Left ventricle myocardium inferior (tissue), 1 donor: Measurements from ENCODE around the gene SCN2A. TPM values are rescaled to one million over a fixed set of nuclear protein-coding genes. Genes with fewer than 3 reads are reported as not detected.

Source experiments
- DNase-seq: peaks from one replicate; pipeline ENCODE4 v3.0.0-alpha.2; 2020
- H3K27ac ChIP-seq: fragments of 200-600 bp; replicated peaks from 2 replicates; pipeline ENCODE4 v1.8.0; 2021
- H3K27me3 ChIP-seq: fragments of 200-600 bp; 2 replicates; pipeline ENCODE4 v1.8.0; 2021; ENCODE audit warnings: low read depth
- H3K36me3 ChIP-seq: fragments of 200-600 bp; 2 replicates; pipeline ENCODE4 v1.8.0; 2021
- H3K4me1 ChIP-seq: fragments of 200-600 bp; 2 replicates; pipeline ENCODE4 v1.8.0; 2021
- H3K4me3 ChIP-seq: fragments of 200-600 bp; 2 replicates; pipeline ENCODE4 v1.8.0; 2021; ENCODE audit warnings: mild to moderate bottlenecking, moderate library complexity
- H3K9me3 ChIP-seq: fragments of 200-600 bp; replicated peaks from 2 replicates; pipeline ENCODE4 v1.8.0; 2021
- CTCF ChIP-seq: fragments of 200-600 bp; IDR thresholded peaks from 2 replicates; pipeline ENCODE4 v1.8.0; 2021; ENCODE audit warnings: antibody characterized with exemption, mild to moderate bottlenecking, borderline replicate concordance
- intact Hi-C: fragments of 100-400 bp; cut with micrococcal nuclease; formaldehyde crosslinking; loops from one replicate; pipeline ENCODE4 v1.11.0; 2022
- total RNA-seq: library from RNA; stranded (reverse); fragmentation: NEBNext Ultra II Directional; extraction: Animal tissue kit (Norgen Biotek cat#: 25700); gene quantifications from one replicate; pipeline ENCODE4 v1.2.1, GENCODE V29; 2021
- donor health status: DM: no; HTN: yes; CAD: no; lungs with severe emphysema.

The SCN2A gene
- total RNA-seq, 1 donor from 2014 or later: 0.08 TPM

- TF ChIP-seq CTCF: no peak
- Histone ChIP-seq H3K4me1 (peaks cover 16% of the 10 kb centered on the region), H3K9me3 (no peaks in the 10 kb centered on the region), H3K36me3 (no peaks in the 10 kb centered on the region), H3K27me3 (no peaks in the 10 kb centered on the region), H3K27ac (peak overlapping the region; percentile 69), H3K4me3 (peak overlapping the region; percentile 22)
- intact Hi-C loops: no loop called here
- DNase-seq: peak; percentile 78
Observed at GRCh38 chr2:165274698-165275097, 35.5 kb downstream of the SCN2A start.

GRCh38 chr2:165275932-165276331, 36.7 kb downstream of the SCN2A start:
- no peak overlapping the region for H3K27ac ChIP-seq
- no peaks in the 10 kb centered on the region for H3K27me3 ChIP-seq
- no peak for TF ChIP-seq CTCF
- no peaks in the 10 kb centered on the region for H3K9me3 ChIP-seq
- DNase-seq: no peak
- H3K4me3 ChIP-seq: no peak overlapping the region
- intact Hi-C loops: no loop called here
- H3K36me3 ChIP-seq: no peaks in the 10 kb centered on the region
- peaks cover 16% of the 10 kb centered on the region for H3K4me1 ChIP-seq

- no peak for DNase-seq
- H3K36me3 ChIP-seq: no peaks in the 10 kb centered on the region
- no peaks in the 10 kb centered on the region for H3K9me3 ChIP-seq
- intact Hi-C loops: no loop called here
- H3K4me3 ChIP-seq: no peak overlapping the region
- no peak overlapping the region for H3K27ac ChIP-seq
- H3K4me1 ChIP-seq: peaks cover 16% of the 10 kb centered on the region
- TF ChIP-seq CTCF: no peak
- H3K27me3 ChIP-seq: no peaks in the 10 kb centered on the region
Observed at GRCh38 chr2:165277295-165277694, 38.1 kb downstream of the SCN2A start.

GRCh38 chr2:165277860-165278656, 38.8 kb downstream of the SCN2A start:
- H3K36me3 ChIP-seq: no peaks in the 10 kb centered on the region
- no peak for TF ChIP-seq CTCF
- H3K4me3 ChIP-seq: no peak overlapping the region
- peaks cover 16% of the 10 kb centered on the region for H3K4me1 ChIP-seq
- H3K27ac ChIP-seq: no peak overlapping the region
- H3K27me3 ChIP-seq: no peaks in the 10 kb centered on the region
- no peaks in the 10 kb centered on the region for H3K9me3 ChIP-seq
- no peak for DNase-seq
- intact Hi-C loops: no loop called here

GRCh38 chr2:165280356-165280755, 41.1 kb downstream of the SCN2A start:
- intact Hi-C loops: no loop called here
- Histone ChIP-seq H3K4me1 (peaks cover 3% of the 10 kb centered on the region), H3K27me3 (no peaks in the 10 kb centered on the region), H3K27ac (no peak overlapping the region), H3K9me3 (no peaks in the 10 kb centered on the region), H3K4me3 (no peak overlapping the region), H3K36me3 (no peaks in the 10 kb centered on the region)
- TF ChIP-seq CTCF: no peak
- no peak for DNase-seq
